Spleen (tissue), 11 donors: ENCODE data around the gene LTBP1. TPM values are rescaled to one million over a fixed set of nuclear protein-coding genes. Genes with fewer than 3 reads are reported as not detected.

Experiments used
- DNase-seq: peaks from one replicate; pipeline ENCODE4 v3.0.0-alpha.2; 2020
- H3K27ac ChIP-seq, 8 donors: fragments of 200-600 bp; sonication (generic) in 7 of 8; 1 replicate in 4 of 8; 2 replicates in 4 of 8; pipeline versions ENCODE4 v1.5.0 to v1.8.0; 2016 to 2021; ENCODE audit warnings: inconsistent platforms in 4 of 8, mild to moderate bottlenecking in 4 of 8, moderate library complexity in 1 of 8
- H3K27me3 ChIP-seq, 7 donors: fragments of 200-600 bp; sonication (generic) in 6 of 7; replicated peaks in 1 of 7; 1 replicate in 4 of 7; 2 replicates in 3 of 7; pipeline versions ENCODE4 v1.5.0 to v1.8.0; 2016 to 2021; ENCODE audit warnings: inconsistent platforms in 3 of 7, mild to moderate bottlenecking in 1 of 7
- H3K36me3 ChIP-seq, 6 donors: fragments of 200-600 bp; sonication (generic) in 5 of 6; 1 replicate in 4 of 6; 2 replicates in 2 of 6; pipeline versions ENCODE4 v1.5.0 to v1.8.0; 2016 to 2021; ENCODE audit warnings: inconsistent platforms in 2 of 6
- H3K4me1 ChIP-seq, 6 donors: fragments of 200-600 bp; sonication (generic) in 5 of 6; 1 replicate in 3 of 6; 2 replicates in 3 of 6; pipeline versions ENCODE4 v1.5.0 to v1.8.0; 2016 to 2021; ENCODE audit warnings: inconsistent platforms in 3 of 6
- H3K4me3 ChIP-seq, 8 donors: fragments of 200-600 bp; sonication (generic) in 7 of 8; 1 replicate in 4 of 8; 2 replicates in 4 of 8; pipeline versions ENCODE4 v1.5.0 to v1.8.0; 2016 to 2021; ENCODE audit warnings: inconsistent platforms in 4 of 8, mild to moderate bottlenecking in 4 of 8, moderate library complexity in 2 of 8
- H3K9me3 ChIP-seq, 8 donors: fragments of 200-600 bp; sonication (generic) in 7 of 8; 1 replicate in 4 of 8; 2 replicates in 4 of 8; pipeline versions ENCODE4 v1.5.0 to v1.8.0; 2016 to 2021; ENCODE audit warnings: inconsistent platforms in 4 of 8
- POLR2A ChIP-seq, 3 donors: fragments of 450-650 bp; IDR thresholded peaks; one replicate each; pipeline ENCODE4 v1.5.1; 2017; ENCODE audit warnings: antibody characterized with exemption in 3 of 3, mild to moderate bottlenecking in 1 of 3
- POLR2AphosphoS5 ChIP-seq, 3 donors: sonication (generic); formaldehyde crosslinking; IDR thresholded peaks; one replicate each; pipeline ENCODE4 v1.5.1; 2017; ENCODE audit warnings: antibody characterized with exemption in 3 of 3
- WGBS, 5 donors: extraction: QIAGEN DNeasy Blood & Tissue Kit in 3 of 5; methylation state at CpG; one replicate each; pipeline versions ENCODE4 v1.1.5 to v1.1.7; 2013 to 2018; 5-methylcytosine and 5-hydroxymethylcytosine counted together
- intact Hi-C: fragments of 100-400 bp; cut with DNase I; formaldehyde crosslinking; loops from one replicate; pipeline ENCODE4 v1.15.0; 2023; ENCODE audit warnings: low total_unique reads
- polyA plus RNA-seq, 3 donors: library from polyadenylated mRNA; stranded (reverse); fragments of 200-250 nt; gene quantifications; one replicate each; pipeline ENCODE4 v1.2.1, GENCODE V29; 2013
- total RNA-seq, 7 donors: library from RNA; depleted of rRNA in 3 of 7; stranded (reverse); fragments of >200 nt in 3 of 7; fragmentation: NEBNext Ultra II Directional in 4 of 7; extraction: Animal tissue kit (Norgen Biotek cat#: 25700) in 4 of 7; gene quantifications; one replicate each; pipeline versions ENCODE4 v1.1.0 to v1.2.1, GENCODE V29; 2016 to 2021
- TF ChIP-seq, protein P1 (sequence below), 11 experiments: fragments of 200-600 bp in 7 of 11; fragments of 450-650 bp in 4 of 11; sonication (generic) in 4 of 11; IDR thresholded peaks in 8 of 11; conservative IDR thresholded peaks in 3 of 11; 1 replicate in 7 of 11; 2 replicates in 4 of 11; pipeline versions ENCODE4 v1.4.0 to v1.8.0; 2016 to 2021; ENCODE audit warnings: antibody characterized with exemption in 11 of 11, inconsistent platforms in 4 of 11, mild to moderate bottlenecking in 1 of 11
- donor health status: healthy with polysubstance abuse.
- donor health status: DM: no; HTN: no; CAD: no; lungs with moderate emphysema.
- donor health status: DM: no; HTN: no; CAD: no.
- donor health status: Bipolar disorder and iron deficiency.
- donor health status: healthy.
- donor health status: DM: no; HTN: no; CAD: no.
- donor health status: DM: yes; HTN: yes; CAD: no.

Gene LTBP1
- total and polyA plus RNA-seq, 10 donors: 6.8 to 28.0 (median 13.3) TPM

- intact Hi-C loops: no loop called here
- H3K36me3 ChIP-seq: no peaks in the 10 kb centered on the region
- 93 to 97% (median 95%) methylated on average over 10 of the region's 10 CpGs for WGBS, 5 donors
- TF ChIP-seq, protein P1, sequence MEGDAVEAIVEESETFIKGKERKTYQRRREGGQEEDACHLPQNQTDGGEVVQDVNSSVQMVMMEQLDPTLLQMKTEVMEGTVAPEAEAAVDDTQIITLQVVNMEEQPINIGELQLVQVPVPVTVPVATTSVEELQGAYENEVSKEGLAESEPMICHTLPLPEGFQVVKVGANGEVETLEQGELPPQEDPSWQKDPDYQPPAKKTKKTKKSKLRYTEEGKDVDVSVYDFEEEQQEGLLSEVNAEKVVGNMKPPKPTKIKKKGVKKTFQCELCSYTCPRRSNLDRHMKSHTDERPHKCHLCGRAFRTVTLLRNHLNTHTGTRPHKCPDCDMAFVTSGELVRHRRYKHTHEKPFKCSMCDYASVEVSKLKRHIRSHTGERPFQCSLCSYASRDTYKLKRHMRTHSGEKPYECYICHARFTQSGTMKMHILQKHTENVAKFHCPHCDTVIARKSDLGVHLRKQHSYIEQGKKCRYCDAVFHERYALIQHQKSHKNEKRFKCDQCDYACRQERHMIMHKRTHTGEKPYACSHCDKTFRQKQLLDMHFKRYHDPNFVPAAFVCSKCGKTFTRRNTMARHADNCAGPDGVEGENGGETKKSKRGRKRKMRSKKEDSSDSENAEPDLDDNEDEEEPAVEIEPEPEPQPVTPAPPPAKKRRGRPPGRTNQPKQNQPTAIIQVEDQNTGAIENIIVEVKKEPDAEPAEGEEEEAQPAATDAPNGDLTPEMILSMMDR (IDR thresholded peaks at IDR 0.05 in 8 of 11, conservative IDR thresholded peaks at IDR 0.05 in 3 of 11): no peak
- TF ChIP-seq POLR2A (IDR thresholded peaks at IDR 0.05) (no peak), POLR2AphosphoS5 (IDR thresholded peaks at IDR 0.05) (no peak)
- no peak overlapping the region for H3K4me3 ChIP-seq
- no peaks in the 10 kb centered on the region for H3K27me3 ChIP-seq
- no peaks in the 10 kb centered on the region for H3K9me3 ChIP-seq
- H3K27ac ChIP-seq: no peak overlapping the region
- no peaks in the 10 kb centered on the region for H3K4me1 ChIP-seq
- no peak for DNase-seq
These were observed 175.2 kb downstream of the LTBP1 start for GRCh38 chr2:33121925-33122324.

GRCh38 chr2:33122726-33123125, 176.0 kb downstream of the LTBP1 start:
- Histone ChIP-seq H3K27ac (no peak overlapping the region), H3K4me3 (no peak overlapping the region), H3K36me3 (no peaks in the 10 kb centered on the region), H3K27me3 (no peaks in the 10 kb centered on the region), H3K4me1 (no peaks in the 10 kb centered on the region), H3K9me3 (no peaks in the 10 kb centered on the region)
- TF ChIP-seq POLR2AphosphoS5 (IDR thresholded peaks at IDR 0.05) (no peak), POLR2A (IDR thresholded peaks at IDR 0.05) (no peak)
- TF ChIP-seq, protein P1 (IDR thresholded peaks at IDR 0.05 in 8 of 11, conservative IDR thresholded peaks at IDR 0.05 in 3 of 11): no peak
- DNase-seq: no peak
- 87 to 99% (median 94%) methylated on average over 3 of the region's 3 CpGs for WGBS, 5 donors
- intact Hi-C loops: no loop called here

GRCh38 chr2:33123216-33123615, 176.5 kb downstream of the LTBP1 start:
- Histone ChIP-seq H3K36me3 (no peaks in the 10 kb centered on the region), H3K4me3 (no peak overlapping the region), H3K27ac (no peak overlapping the region), H3K4me1 (no peaks in the 10 kb centered on the region), H3K27me3 (no peaks in the 10 kb centered on the region), H3K9me3 (no peaks in the 10 kb centered on the region)
- DNase-seq: no peak
- intact Hi-C loops: no loop called here
- no peak for TF ChIP-seq POLR2AphosphoS5 (IDR thresholded peaks at IDR 0.05)
- TF ChIP-seq POLR2A (IDR thresholded peaks at IDR 0.05): no peak
- TF ChIP-seq, protein P1 (IDR thresholded peaks at IDR 0.05 in 8 of 11, conservative IDR thresholded peaks at IDR 0.05 in 3 of 11): no peak

- H3K4me3 ChIP-seq: no peak overlapping the region
- WGBS, 5 donors: 78 to 95% (median 92%) methylated on average over 1 of the region's 1 CpG
- no peaks in the 10 kb centered on the region for H3K4me1 ChIP-seq
- H3K27ac ChIP-seq: no peak overlapping the region
- no peaks in the 10 kb centered on the region for H3K9me3 ChIP-seq
- intact Hi-C loops: no loop called here
- no peak for DNase-seq
- no peaks in the 10 kb centered on the region for H3K36me3 ChIP-seq
- no peaks in the 10 kb centered on the region for H3K27me3 ChIP-seq
- TF ChIP-seq, protein P1 (IDR thresholded peaks at IDR 0.05 in 8 of 11, conservative IDR thresholded peaks at IDR 0.05 in 3 of 11): no peak
- TF ChIP-seq POLR2AphosphoS5 (IDR thresholded peaks at IDR 0.05) (no peak), POLR2A (IDR thresholded peaks at IDR 0.05) (no peak)
These were observed 179.8 kb downstream of the LTBP1 start for GRCh38 chr2:33126552-33126951.
